SW 1271 (cell line): ENCODE measurements around the gene KDM7A.
"Not testable (repeated sequence)": the region's sequence is repeated elsewhere in the genome, so short reads cannot be mapped to it uniquely, and the experiment has no call there.

Experiments
- DNase-seq, 2 experiments: peaks; one replicate each; lab custom pipeline; 2025; lab: John Stamatoyannopoulos, UW

The KDM7A gene

DNA sequence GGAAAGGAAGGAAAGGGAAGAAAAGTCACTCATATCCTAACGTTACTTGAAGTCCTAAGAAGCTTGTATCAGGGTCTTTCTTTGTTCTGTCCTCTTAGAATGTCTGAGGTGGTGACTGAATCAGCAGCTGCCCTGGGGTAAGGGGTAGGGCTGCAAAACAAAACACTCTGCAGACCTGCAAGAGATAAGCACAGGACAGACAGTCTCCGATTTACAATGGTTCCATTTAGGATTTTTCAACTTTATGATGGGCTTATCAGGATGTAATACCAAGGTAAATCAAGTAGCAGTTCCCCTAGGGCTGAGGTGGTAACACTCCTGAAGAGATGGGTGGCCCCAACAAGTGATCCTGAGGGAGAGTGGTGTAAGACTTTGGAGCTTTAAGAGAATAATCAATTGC is 16.5 kb downstream of the KDM7A start:
- DNase-seq, result no peak

- no peak for DNase-seq
These were observed 17.3 kb downstream of the KDM7A start for GRCh38 chr7:140159497-140159896.

DNA sequence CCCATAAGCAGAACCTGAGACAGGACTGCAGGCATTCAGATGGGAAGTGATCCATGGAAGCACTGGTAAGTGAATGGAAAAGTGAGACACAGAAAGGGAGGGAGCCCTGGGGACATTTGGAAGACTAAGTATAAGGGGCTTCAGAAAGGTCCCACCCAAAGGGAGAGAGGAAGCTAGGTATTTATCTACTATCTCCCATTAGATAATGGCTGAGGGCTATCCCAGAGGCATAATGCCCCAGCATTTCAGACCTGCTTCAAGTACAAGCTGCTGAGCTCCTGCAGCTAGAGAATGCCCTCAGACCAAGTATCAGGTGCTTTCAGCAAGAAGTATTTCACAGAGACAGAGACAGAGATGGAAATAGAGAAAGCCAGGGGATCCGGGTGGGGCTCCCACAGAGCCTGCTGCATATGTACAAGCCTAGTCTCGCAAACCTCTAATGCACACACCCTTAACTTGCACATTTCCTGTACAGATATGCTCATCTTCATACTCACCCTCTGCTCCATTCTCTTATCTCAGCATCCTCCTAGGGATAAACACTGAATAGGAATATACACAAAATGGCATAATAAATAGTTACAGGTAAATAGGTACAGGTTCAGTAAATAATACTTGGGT is 20.2 kb downstream of the KDM7A start:
- DNase-seq, result no peak

- no peak for DNase-seq
These were observed 21.4 kb downstream of the KDM7A start for GRCh38 chr7:140155428-140155827.

DNA sequence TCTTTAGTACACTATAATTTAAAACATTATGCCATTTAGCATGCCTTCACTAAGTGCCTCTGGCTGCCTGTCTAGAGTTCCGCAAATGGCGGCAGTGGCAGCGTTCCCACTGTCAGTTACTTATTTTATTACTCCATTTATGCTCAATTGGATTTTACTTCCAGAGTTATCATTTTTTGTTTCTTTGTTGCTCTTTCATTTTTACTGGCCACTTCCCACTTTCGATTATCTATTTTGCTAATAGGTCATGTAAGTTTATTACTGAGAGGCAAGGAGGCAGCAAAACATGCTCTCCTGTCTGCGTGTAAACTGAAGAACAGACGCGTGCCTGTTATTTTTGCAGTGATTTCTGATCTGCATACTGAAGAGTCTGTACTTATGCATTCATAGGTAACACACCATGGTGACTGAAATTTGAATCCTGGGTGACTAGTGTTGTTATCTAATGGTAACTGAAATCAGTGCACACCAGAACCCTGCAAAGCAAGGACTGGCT is 23.1 kb downstream of the KDM7A start:
- DNase-seq, result no peak

GRCh38 chr7:140146574-140146973 is 30.2 kb downstream of the KDM7A start:
- DNase-seq, result no peak

GRCh38 chr7:140145709-140146108 is 31.1 kb downstream of the KDM7A start:
- no peak for DNase-seq

DNA sequence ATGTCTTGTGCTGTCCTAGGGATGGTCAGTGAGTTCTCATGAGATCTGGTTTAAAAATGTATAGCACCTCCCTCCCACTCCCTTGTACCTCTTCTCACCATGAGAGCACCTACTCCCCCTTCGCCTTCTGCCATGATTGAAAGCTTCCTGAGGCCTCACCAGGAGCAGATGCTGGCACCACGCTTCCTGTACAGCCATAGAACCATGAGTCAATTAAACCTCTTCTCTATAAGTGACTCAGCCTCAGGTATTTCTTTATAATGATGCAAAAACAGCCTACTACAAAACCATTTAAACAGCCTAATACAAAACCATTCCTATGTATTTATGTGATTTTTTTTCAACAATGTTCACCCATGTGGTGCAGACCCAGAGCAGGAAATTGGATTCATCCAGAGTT is 32.0 kb downstream of the KDM7A start:
- DNase-seq, result no peak

DNA sequence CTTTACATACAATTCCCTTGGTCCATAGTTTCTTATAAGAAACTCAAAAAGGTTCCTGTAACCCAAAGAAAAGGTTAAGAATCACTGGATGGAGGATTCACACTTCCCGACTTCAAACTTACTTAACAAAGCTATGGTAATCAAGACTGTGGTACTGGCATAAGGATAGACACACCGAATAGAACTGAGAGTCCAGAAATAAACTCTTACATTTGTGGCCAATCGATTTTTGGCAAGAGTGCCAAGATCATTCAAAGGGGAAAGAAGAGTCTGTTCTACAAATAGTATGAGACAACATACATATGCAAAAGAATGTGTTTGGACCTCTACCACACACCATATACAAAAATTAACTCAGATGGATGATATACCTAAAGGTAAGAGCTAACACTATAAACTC is 32.8 kb downstream of the KDM7A start:
- no peak for DNase-seq

- no peak for DNase-seq
These were observed 34.8 kb downstream of the KDM7A start for GRCh38 chr7:140142031-140142430.

DNA sequence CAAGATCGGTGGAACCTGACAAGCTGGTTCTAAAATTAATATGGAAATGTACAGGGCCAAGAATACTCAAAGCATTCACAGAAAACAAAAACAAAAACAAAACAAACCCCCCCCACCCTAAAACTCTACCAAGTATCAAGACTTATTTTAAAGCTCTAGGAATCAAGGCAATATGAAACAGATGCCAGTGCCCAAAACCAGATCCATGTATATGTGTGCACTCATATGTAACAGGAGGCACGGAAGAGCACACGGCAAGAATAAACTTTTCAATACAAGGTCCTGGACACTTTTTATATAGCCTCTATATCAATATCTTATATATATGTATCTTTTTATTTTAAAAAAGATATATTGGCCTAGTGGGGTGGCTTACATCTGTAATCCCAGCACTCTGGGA is 35.5 kb downstream of the KDM7A start:
- DNase-seq, result no peak

GRCh38 chr7:140137078-140137477 is 39.7 kb downstream of the KDM7A start:
- DNase-seq, result no peak

GRCh38 chr7:140136073-140136472 is 40.7 kb downstream of the KDM7A start:
- DNase-seq, result no peak

GRCh38 chr7:140134039-140134438 is 42.7 kb downstream of the KDM7A start:
- no peak for DNase-seq

DNA sequence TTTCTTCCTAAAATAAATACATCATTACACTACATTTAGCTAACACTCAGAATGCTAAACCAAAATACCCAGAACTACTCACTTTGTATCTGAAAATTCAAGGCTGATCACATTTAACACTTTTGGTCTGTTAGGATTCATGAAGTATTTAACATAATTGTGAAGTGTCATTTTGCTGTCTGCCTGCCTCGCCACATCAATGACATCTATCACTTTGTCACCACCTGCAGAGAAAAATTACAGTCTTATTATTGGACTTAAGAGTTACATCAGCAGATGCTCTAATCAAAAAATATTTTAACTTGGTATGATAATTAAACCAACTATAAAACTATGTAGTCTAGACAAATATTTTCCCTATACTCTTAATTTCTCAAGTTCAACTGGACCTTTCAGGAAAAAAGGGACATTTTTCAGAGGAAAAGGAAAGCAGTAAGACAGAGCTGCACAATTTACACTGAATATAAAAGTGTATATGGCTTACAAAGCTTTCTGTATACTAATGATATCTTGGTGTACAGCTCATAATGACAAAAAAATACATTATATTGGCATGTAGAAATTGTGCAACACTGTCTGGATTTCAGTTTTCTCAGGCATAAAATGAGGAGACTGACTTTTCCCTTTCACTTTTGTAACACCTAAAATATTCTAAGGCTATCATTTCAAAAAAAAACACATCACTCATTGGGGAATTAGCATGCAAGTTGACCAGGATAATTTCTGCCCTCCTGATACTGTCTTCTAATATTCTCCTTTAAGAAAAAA is 49.2 kb downstream of the KDM7A start:
- no peak for DNase-seq

DNA sequence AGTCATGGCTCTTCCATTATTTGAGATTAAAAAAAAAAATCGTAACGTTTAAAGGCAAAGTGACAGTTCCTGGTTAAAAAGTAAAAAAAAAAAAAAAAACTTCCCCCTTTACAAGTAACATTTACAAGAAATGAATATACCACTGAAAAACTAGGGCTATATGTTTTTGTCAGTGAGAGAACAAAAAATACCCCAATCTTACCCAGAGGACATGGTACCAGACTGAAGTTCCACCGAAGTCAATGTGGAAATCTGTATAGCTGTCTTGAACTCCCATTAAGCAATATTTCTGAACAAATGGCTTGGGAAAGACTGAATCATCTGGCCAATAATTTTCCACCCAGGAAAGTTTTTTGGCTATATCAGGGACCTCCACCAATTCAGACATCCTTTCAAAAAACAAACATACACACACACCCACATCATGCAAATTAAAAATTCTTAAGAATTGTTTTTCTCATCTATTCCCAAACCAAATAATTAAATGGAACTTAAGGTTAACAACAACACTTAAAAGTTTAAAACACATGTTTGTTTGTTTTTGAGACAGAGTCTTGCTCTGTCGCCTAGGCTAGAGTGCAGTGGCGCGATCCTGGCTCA is 50.2 kb downstream of the KDM7A start:
- no peak for DNase-seq

DNA sequence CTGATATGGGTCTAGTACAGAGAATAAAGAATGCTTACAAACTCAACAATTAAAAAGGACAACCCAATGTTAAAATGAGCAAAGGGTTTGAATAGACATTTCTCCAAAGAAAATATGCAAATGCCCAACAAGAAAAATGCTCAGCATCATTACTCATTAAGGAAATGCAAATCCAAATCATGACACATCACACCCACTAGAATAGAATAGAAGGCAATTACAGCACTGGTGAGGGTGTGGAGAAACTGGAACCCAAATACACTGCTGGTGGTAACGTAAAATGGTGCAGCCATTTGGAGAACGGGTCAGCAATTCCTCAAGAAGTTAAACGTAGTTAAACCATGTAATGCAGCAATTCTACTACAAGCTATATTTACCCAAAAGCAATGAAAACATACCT is 53.8 kb downstream of the KDM7A start:
- no peak for DNase-seq

GRCh38 chr7:140121326-140121725 is 55.5 kb downstream of the KDM7A start:
- DNase-seq, result no peak

GRCh38 chr7:140114817-140115216 is 62.0 kb downstream of the KDM7A start:
- not testable (repeated sequence) for DNase-seq

DNA sequence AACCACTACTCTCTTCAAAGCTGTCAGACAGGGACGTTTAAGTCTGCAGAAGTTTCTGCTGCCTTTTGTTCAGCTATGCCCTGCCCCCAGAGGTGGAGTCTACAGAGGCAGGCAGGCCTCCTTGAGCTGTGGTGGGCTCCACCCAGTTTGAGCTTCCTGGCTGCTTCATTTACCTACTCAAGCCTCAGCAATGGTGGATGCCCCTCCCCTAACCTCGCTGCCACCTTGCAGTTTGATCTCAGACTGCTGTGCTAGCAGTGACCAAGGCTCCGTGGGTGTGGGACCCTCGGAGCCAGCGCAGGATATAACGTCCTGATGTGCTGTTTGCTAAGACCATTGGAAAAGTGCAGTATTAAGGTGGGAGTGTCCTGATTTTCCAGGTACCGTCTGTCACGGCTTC is 68.0 kb downstream of the KDM7A start:
- DNase-seq, result not testable (repeated sequence)

- DNase-seq, result no peak
These were observed 80.3 kb downstream of the KDM7A start for GRCh38 chr7:140096459-140096858.

- no peak for DNase-seq
These were observed 83.4 kb downstream of the KDM7A start for GRCh38 chr7:140093375-140093774.

DNA sequence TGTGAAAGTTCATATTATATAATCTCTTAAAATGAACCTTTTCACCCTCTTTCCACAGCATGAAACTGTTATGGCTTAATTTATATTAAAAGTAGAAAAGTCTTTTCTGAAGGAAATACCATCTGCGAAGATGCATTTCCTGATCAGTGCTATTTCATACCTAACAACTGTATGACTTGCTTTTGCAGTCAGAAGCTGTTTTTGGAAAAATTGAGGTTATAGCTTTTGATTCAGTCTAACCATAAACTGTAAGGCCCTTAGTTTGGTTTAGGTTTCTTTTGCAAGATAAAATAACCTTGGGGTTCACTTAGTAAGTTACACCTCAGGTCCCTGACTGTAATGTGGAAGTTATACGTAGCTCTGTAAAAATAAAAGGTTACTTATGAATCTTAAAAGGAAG is 91.3 kb downstream of the KDM7A start:
- DNase-seq, result no peak
